Fibroblast of lung (primary cell): Measurements from ENCODE around the gene SPATA2. TPM values are rescaled to one million over a fixed set of nuclear protein-coding genes. Genes with fewer than 3 reads are reported as not detected.

Experiments
- DNase-seq, 2 donors: peaks; one replicate each; pipeline versions ENCODE4 v3.0.0 to v3.0.0-alpha.2; 2010; ENCODE audit warnings: low read depth in 2 of 2
- H2AFZ ChIP-seq: 2 replicates; pipeline ENCODE4 v1.5.1; 2012; ENCODE audit warnings: low read length, control low read depth, inconsistent platforms
- H3K27ac ChIP-seq: 2 replicates; pipeline ENCODE4 v1.5.1; 2011; ENCODE audit warnings: low read length, control low read depth; ENCODE audit not compliant: insufficient read depth
- H3K27me3 ChIP-seq: 2 replicates; pipeline ENCODE4 v1.5.1; 2011; ENCODE audit warnings: mild to moderate bottlenecking, low read length; ENCODE audit not compliant: control insufficient read depth, insufficient read depth
- H3K36me3 ChIP-seq: 2 replicates; pipeline ENCODE4 v1.5.1; 2011; ENCODE audit warnings: low read length; ENCODE audit not compliant: control insufficient read depth, insufficient read depth
- H3K4me1 ChIP-seq: 2 replicates; pipeline ENCODE4 v1.5.1; 2011; ENCODE audit warnings: low read length; ENCODE audit not compliant: control insufficient read depth, insufficient read depth; ENCODE audit errors: extremely low read depth
- H3K4me2 ChIP-seq: 2 replicates; pipeline ENCODE4 v1.5.1; 2011; ENCODE audit warnings: low read length, control low read depth; ENCODE audit not compliant: insufficient read depth; ENCODE audit errors: extremely low read depth
- H3K4me3 ChIP-seq, 4 experiments: fragments of 200-600 bp in 1 of 4; sonication (generic) in 1 of 4; replicated peaks in 1 of 4; 2 replicates each; pipeline ENCODE4 v1.5.1; 2011 to 2016; ENCODE audit warnings: low read length in 4 of 4, low read depth in 3 of 4, mild to moderate bottlenecking in 3 of 4, control low read depth in 2 of 4, inconsistent platforms in 1 of 4, mixed read lengths in 1 of 4; ENCODE audit not compliant: insufficient read depth in 1 of 4; ENCODE audit errors: control extremely low read depth in 1 of 4
- H3K79me2 ChIP-seq: 2 replicates; pipeline ENCODE4 v1.5.1; 2012; ENCODE audit warnings: mild to moderate bottlenecking, low read length, inconsistent platforms; ENCODE audit not compliant: control insufficient read depth, insufficient read depth
- H3K9ac ChIP-seq: 2 replicates; pipeline ENCODE4 v1.5.1; 2011; ENCODE audit warnings: mild to moderate bottlenecking, low read length, control low read depth; ENCODE audit not compliant: insufficient read depth
- H3K9me3 ChIP-seq: 2 replicates; pipeline ENCODE4 v1.5.1; 2012; ENCODE audit warnings: low read depth, low read length; ENCODE audit not compliant: control insufficient read depth, insufficient read depth
- H4K20me1 ChIP-seq: 2 replicates; pipeline ENCODE4 v1.5.1; 2011; ENCODE audit warnings: low read length; ENCODE audit not compliant: control insufficient read depth, insufficient read depth; ENCODE audit errors: extremely low read depth
- EZH2 ChIP-seq: IDR thresholded peaks from 2 replicates; pipeline ENCODE4 v1.5.1; 2012; ENCODE audit warnings: low read length, control low read depth, mild to moderate bottlenecking; ENCODE audit errors: missing control alignments
- polyA plus RNA-seq, 2 donors: library from polyadenylated mRNA; depleted of rRNA in 1 of 2; stranded (reverse) in 1 of 2; unstranded in 1 of 2; fragments of >200 nt; gene quantifications; 2 replicates each; pipeline ENCODE4 v1.2.1, GENCODE V29; 2011 to 2012; ENCODE audit warnings: missing spikeins in 1 of 2
- total RNA-seq: library from RNA; depleted of rRNA; stranded (reverse); fragments of >200 nt; gene quantifications from 2 replicates; pipeline ENCODE4 v1.2.1, GENCODE V29; 2014
- TF ChIP-seq, protein P1 (sequence below), 2 donors: IDR thresholded peaks in 1 of 2; conservative IDR thresholded peaks in 1 of 2; 1 replicate in 1 of 2; 2 replicates in 1 of 2; pipeline ENCODE4 v1.5.1; 2011 to 2012; ENCODE audit warnings: low read length in 2 of 2, control low read depth in 1 of 2, inconsistent platforms in 1 of 2, low read depth in 1 of 2, mild to moderate bottlenecking in 1 of 2

The SPATA2 gene
- total and polyA plus RNA-seq, 2 donors (not counting 1 experiment from before 2014, with no cell fraction given): 2.0 to 3.6 TPM

DNA sequence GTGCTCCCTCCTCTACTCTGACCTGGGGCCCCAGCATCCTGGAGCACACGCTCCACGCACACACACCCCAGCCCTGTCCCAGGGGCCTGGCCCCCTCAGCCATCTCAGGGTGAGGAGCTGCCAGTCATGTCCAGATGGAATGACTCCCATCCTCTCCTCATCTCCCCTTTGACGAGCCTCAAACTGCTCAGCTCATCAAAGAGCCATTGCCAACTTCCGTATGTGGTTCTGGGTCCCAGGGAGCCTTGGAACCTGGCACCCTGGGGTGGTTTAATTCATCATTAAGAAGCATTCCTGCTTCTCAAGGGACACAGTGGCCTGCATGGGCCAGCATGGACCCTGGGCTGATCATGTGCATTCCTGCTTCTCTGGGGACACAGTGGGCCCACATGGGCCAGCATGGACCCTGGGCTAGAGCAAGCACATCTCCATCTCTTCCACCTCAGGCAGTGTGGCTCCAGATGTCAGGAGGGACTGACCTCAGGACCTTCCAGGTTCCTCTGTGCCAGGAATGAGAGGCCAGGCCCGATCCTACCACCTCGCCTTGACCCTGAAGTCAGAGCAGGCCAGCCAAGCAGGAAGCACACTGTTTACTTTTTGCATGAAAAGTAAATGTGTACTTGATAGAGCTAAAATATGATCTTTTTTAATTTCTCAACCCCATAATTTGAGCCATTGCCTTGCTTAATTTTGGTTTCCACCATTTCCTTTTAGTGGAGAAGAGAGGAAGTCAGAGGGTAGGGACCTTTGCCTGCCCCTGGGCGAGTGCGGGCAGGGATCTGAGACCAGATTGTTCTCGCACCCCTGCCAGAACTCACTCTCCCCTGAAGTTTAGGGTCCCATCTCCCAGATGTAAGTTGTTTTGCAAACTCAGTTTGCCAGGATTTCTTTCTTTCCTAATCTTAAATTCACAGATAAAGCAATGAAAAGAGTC, 26.1 kb downstream of the SPATA2 start:
- Histone ChIP-seq H3K9me3 (no peaks in the 10 kb centered on the region), H3K4me3 (no peak overlapping the region), H3K9ac (no peak overlapping the region), H3K27ac (no peak overlapping the region), H4K20me1 (no peaks in the 10 kb centered on the region), H2AFZ (no peak overlapping the region), H3K36me3 (peaks cover 7% of the 10 kb centered on the region), H3K4me2 (no peak overlapping the region), H3K27me3 (no peaks in the 10 kb centered on the region), H3K79me2 (no peaks in the 10 kb centered on the region), H3K4me1 (peaks cover 13% of the 10 kb centered on the region)
- TF ChIP-seq, protein P1, sequence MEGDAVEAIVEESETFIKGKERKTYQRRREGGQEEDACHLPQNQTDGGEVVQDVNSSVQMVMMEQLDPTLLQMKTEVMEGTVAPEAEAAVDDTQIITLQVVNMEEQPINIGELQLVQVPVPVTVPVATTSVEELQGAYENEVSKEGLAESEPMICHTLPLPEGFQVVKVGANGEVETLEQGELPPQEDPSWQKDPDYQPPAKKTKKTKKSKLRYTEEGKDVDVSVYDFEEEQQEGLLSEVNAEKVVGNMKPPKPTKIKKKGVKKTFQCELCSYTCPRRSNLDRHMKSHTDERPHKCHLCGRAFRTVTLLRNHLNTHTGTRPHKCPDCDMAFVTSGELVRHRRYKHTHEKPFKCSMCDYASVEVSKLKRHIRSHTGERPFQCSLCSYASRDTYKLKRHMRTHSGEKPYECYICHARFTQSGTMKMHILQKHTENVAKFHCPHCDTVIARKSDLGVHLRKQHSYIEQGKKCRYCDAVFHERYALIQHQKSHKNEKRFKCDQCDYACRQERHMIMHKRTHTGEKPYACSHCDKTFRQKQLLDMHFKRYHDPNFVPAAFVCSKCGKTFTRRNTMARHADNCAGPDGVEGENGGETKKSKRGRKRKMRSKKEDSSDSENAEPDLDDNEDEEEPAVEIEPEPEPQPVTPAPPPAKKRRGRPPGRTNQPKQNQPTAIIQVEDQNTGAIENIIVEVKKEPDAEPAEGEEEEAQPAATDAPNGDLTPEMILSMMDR (conservative IDR thresholded peaks at IDR 0.05 in 1 of 2, IDR thresholded peaks at IDR 0.05 in 1 of 2; ENCODE audit: low read depth in 1 of 2, low read length in 2 of 2): no peak
- no peak for TF ChIP-seq EZH2
- DNase-seq: no peak

DNA sequence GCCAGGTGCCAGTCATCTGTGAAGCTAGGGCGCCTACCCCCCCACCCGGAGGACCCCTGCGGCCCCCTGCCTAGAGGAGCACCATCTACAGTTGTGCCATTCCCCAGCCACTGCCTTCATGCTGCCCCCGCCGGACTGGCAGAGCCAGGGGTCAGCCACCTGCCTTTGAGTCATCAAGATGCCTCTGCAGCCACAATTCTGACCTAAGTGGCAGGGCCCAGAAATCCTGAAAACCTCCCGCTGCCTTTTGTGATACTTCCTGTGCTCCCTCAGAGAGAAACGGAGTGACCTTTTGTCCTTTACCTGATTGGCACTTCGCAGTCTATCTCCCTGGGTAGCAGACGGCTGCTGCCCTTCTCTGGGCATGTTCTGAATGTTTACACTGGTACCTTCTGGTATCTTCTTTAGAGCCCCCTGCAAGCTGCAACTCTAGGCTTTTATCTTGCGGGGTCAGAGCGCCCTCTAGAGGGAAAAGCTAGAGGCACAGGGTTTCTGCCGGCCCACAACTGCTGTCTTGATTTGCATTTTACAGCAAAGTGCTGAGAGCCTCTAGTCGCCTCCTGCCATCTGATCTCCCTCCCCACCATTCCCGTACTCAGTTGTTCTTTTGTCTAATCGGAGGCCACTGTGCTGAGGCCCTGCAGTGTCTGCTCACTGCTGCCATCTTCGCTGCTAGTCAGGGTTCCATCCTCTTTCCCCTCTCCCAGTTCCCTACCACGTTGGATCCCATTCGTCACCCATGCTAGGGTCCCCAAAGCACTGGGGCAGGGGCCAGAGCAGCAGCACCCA, 26.9 kb downstream of the SPATA2 start:
- Histone ChIP-seq H3K4me2 (no peak overlapping the region), H3K9ac (no peak overlapping the region), H3K9me3 (no peaks in the 10 kb centered on the region), H2AFZ (no peak overlapping the region), H3K27ac (no peak overlapping the region), H3K79me2 (no peaks in the 10 kb centered on the region), H3K4me1 (peaks cover 13% of the 10 kb centered on the region), H4K20me1 (no peaks in the 10 kb centered on the region), H3K27me3 (no peaks in the 10 kb centered on the region), H3K4me3 (no peak overlapping the region), H3K36me3 (peaks cover 10% of the 10 kb centered on the region)
- TF ChIP-seq, protein P1 (conservative IDR thresholded peaks at IDR 0.05 in 1 of 2, IDR thresholded peaks at IDR 0.05 in 1 of 2; ENCODE audit: low read depth in 1 of 2, low read length in 2 of 2): peak; percentile 72 to 86
- no peak for TF ChIP-seq EZH2
- peak; percentile 49 to 66 for DNase-seq
